Measurements from ENCODE around the gene RNF103.

GRCh38 chr2:86645752-86646151 is 22.1 kb upstream of the RNF103 start:
- TF ChIP-seq POLR2A (IDR thresholded peaks at IDR 0.05) (no peak), CTCF (IDR thresholded peaks at IDR 0.05) (no peak)

Data from vagina (tissue), 2 donors.